Calu3 (cell line): ENCODE data around the gene MAGI1. TPM values are rescaled to one million over a fixed set of nuclear protein-coding genes. Genes with fewer than 3 reads are reported as not detected.

Experiments
- BruUV-seq: library from RNA; stranded (reverse); fragments of 400-500 nt; replicated peaks from 2 replicates; lab custom pipeline; 2021; lab: Mats Ljungman, UMichigan
- CTCF ChIA-PET: fragments of 300-600 bp; sonication (Branson Sonifier 250); formaldehyde crosslinking; loops from one replicate; lab custom pipeline; 2022; ENCODE audit warnings: antibody characterized with exemption; lab: Charles Lee
- DNase-seq: peaks from one replicate; pipeline ENCODE4 v3.0.0; 2022
- H3K27ac Mint-ChIP-seq: one replicate; pipeline ENCODE4 v1.8.0; 2022; ENCODE audit warnings: mixed read lengths; ENCODE audit not compliant: unreplicated experiment
- H3K27me3 Mint-ChIP-seq: one replicate; pipeline ENCODE4 v1.8.0; 2022; ENCODE audit warnings: mixed read lengths; ENCODE audit not compliant: unreplicated experiment
- H3K36me3 Mint-ChIP-seq: one replicate; pipeline ENCODE4 v1.8.0; 2022; ENCODE audit warnings: mild to moderate bottlenecking, moderate library complexity, mixed read lengths; ENCODE audit not compliant: insufficient read depth, unreplicated experiment
- H3K4me1 Mint-ChIP-seq: one replicate; pipeline ENCODE4 v1.8.0; 2022; ENCODE audit warnings: mild to moderate bottlenecking, low read depth, mixed read lengths; ENCODE audit not compliant: unreplicated experiment
- H3K4me3 Mint-ChIP-seq: one replicate; pipeline ENCODE4 v1.8.0; 2022; ENCODE audit warnings: mild to moderate bottlenecking, low read depth, moderate library complexity, mixed read lengths; ENCODE audit not compliant: unreplicated experiment
- H3K9me3 Mint-ChIP-seq: one replicate; pipeline ENCODE4 v1.8.0; 2022; ENCODE audit warnings: low read depth, mixed read lengths; ENCODE audit not compliant: unreplicated experiment
- intact Hi-C: fragments of 100-400 bp; cut with micrococcal nuclease; formaldehyde crosslinking; loops from one replicate; pipeline ENCODE4 v1.10.0; 2022; ENCODE audit not compliant: unreplicated experiment
- total RNA-seq: library from RNA; stranded (reverse); gene quantifications from 2 replicates; pipeline ENCODE4 v1.2.3, GENCODE V29; 2022
- TF ChIP-seq, protein P1 (sequence below): fragments of 200-600 bp; IDR thresholded peaks from one replicate; pipeline ENCODE4 v1.8.0; 2022; ENCODE audit warnings: antibody characterized with exemption; ENCODE audit not compliant: unreplicated experiment

MAGI1 gene
- total RNA-seq, 1 experiment from 2014 or later, result 76.4 TPM

DNA sequence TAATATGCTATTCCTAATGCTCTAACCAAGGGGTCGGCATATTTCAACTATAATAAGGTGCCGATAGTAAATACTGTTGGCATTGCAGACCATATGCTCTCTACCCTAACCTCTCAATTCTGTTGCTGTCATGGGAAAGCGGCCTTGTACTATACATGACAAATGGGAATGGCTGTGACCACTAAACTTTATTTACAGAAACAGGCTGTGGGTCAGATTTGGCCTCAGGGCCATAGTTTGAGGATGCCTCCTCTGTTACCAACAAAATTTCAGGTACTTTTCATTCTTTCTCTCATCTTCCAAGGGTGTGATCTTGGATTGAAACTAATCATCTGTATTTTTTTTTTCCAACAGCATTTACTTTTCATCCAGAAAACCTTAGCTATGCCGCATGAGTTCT lies 242.0 kb downstream of the MAGI1 start:
- BruUV-seq, result no TSS peak
- intact Hi-C loops, result no loop called here
- Mint-ChIP-seq H3K36me3 (no peaks in the 10 kb centered on the region), H3K9me3 (no peaks in the 10 kb centered on the region), H3K27ac (no peak overlapping the region), H3K4me1 (peaks cover 10% of the 10 kb centered on the region), H3K27me3 (no peaks in the 10 kb centered on the region), H3K4me3 (no peak overlapping the region)
- TF ChIP-seq, protein P1, sequence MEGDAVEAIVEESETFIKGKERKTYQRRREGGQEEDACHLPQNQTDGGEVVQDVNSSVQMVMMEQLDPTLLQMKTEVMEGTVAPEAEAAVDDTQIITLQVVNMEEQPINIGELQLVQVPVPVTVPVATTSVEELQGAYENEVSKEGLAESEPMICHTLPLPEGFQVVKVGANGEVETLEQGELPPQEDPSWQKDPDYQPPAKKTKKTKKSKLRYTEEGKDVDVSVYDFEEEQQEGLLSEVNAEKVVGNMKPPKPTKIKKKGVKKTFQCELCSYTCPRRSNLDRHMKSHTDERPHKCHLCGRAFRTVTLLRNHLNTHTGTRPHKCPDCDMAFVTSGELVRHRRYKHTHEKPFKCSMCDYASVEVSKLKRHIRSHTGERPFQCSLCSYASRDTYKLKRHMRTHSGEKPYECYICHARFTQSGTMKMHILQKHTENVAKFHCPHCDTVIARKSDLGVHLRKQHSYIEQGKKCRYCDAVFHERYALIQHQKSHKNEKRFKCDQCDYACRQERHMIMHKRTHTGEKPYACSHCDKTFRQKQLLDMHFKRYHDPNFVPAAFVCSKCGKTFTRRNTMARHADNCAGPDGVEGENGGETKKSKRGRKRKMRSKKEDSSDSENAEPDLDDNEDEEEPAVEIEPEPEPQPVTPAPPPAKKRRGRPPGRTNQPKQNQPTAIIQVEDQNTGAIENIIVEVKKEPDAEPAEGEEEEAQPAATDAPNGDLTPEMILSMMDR, result no peak
- DNase-seq, result no peak
- CTCF ChIA-PET, result interaction anchor here (0.6 kb wide), 1 partner anchor 203 kb away, joined by 3 read pairs; no protein-coding TSS in a partner anchor

DNA sequence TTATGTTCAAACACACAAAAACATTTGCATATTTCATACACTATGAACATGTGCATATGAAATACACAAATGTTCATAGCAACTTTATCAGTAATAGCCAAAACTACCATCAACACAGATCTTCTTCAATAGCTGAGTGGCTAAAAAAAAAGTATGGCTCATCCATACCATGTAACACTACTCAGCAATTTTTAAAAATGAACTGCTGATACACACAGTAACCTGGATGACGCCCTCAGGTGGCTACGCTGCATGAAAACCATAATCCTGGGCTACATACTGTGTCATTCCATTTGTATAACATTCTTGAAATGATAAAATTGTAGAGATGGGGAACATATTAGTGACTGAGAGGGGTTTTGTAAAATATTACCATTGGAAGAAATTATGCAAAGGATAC lies 243.6 kb downstream of the MAGI1 start:
- Mint-ChIP-seq H3K36me3 (no peaks in the 10 kb centered on the region), H3K4me1 (peaks cover 10% of the 10 kb centered on the region), H3K9me3 (no peaks in the 10 kb centered on the region), H3K27ac (no peak overlapping the region), H3K27me3 (no peaks in the 10 kb centered on the region), H3K4me3 (no peak overlapping the region)
- TF ChIP-seq, protein P1, result no peak
- CTCF ChIA-PET, result interaction anchor here (0.6 kb wide), 1 partner anchor 19 kb away, joined by 4 read pairs; no protein-coding TSS in a partner anchor
- intact Hi-C loops, result no loop called here
- DNase-seq, result no peak
- no TSS peak for BruUV-seq

DNA sequence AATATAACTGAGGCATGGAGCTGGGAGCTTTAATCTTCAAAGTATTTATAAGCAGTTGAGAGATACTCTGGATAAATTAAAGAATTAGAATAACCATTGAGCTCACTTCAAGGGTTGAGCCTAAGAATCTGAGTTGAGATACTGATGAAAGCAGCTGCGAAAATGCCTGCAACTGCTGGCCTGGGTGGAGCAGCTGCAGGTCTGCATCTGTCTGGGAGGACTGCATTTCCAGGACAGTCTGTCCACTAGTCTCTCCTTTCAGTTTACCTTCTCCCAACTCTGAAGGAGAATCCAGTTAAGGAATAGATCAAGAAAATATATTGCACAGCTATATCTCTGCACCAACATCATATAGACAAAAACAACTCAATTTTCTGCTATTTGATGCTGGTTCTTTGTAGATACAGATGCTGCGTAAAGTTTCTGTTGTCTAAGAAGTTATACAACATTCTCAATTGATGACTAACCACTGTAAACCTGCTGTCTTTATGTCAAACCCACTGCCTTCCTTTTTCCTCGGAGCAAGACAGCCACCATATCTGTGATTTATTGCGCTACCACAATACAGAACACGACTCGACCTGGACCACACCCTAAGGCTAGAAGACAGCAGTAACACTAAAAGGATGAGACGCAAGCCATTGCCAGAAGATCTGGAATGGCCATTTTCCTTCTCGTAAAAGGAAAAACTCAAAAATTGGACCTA lies 245.1 kb downstream of the MAGI1 start:
- Mint-ChIP-seq H3K27me3 (no peaks in the 10 kb centered on the region), H3K4me3 (no peak overlapping the region), H3K27ac (no peak overlapping the region), H3K36me3 (no peaks in the 10 kb centered on the region), H3K4me1 (peaks cover 10% of the 10 kb centered on the region), H3K9me3 (no peaks in the 10 kb centered on the region)
- BruUV-seq, result no TSS peak
- DNase-seq, result no peak
- CTCF ChIA-PET, result interaction anchor here (1.2 kb wide), 1 partner anchor 108 kb away, joined by 3 read pairs; no protein-coding TSS in a partner anchor
- intact Hi-C loops, result no loop called here
- TF ChIP-seq, protein P1, result no peak

DNA sequence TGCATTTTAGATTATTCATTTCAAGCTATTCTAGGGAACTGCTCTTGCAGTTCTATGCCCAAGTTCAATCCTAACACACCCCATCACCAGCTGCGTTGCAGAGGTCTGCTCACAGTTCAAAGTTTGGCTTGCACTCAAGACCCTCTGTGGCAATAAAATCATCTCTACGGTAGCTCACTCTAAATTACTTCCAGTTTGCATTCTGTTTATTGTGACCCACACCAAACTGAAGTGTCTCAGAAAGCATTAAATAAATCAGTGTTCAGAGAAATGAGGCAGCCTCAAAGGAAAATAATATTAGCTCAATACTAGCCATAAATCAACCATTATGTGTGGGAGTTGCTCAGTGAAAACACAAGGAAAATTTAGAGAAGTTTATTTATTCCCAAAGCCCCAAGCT lies 250.3 kb downstream of the MAGI1 start:
- no peaks in the 10 kb centered on the region for H3K9me3 Mint-ChIP-seq
- H3K4me1 Mint-ChIP-seq, result peaks cover 25% of the 10 kb centered on the region
- intact Hi-C loops, result loop anchor here (5.0 to 10.0 kb wide), 3 partner anchors 164 to 344 kb away; partner anchors contain the start of gene MAGI1
- H3K27ac Mint-ChIP-seq, result no peak overlapping the region
- H3K36me3 Mint-ChIP-seq, result no peaks in the 10 kb centered on the region
- H3K27me3 Mint-ChIP-seq, result no peaks in the 10 kb centered on the region
- DNase-seq, result no peak
- no TSS peak for BruUV-seq
- no peak overlapping the region for H3K4me3 Mint-ChIP-seq
- TF ChIP-seq, protein P1, result no peak
- CTCF ChIA-PET, result interaction anchor here (0.5 kb wide), 1 partner anchor 825 kb away, joined by 12 read pairs; no protein-coding TSS in a partner anchor
